Prostate gland (tissue), 2 donors: ENCODE results near the gene ADGB. TPM values are rescaled to one million over a fixed set of nuclear protein-coding genes. Genes with fewer than 3 reads are reported as not detected.
"Not testable (repeated sequence)": the region's sequence is repeated elsewhere in the genome, so short reads cannot be mapped to it uniquely, and the experiment has no call there.

ENCODE experiments used
- DNase-seq: peaks from one replicate; pipeline ENCODE4 v3.0.0-alpha.2; 2019; ENCODE audit warnings: low spot score
- H3K27ac ChIP-seq, 2 donors: fragments of 200-600 bp; sonication (generic); 2 replicates each; pipeline ENCODE4 v1.5.1; 2017 to 2019
- H3K27me3 ChIP-seq: fragments of 200-600 bp; sonication (generic); replicated peaks from 2 replicates; pipeline ENCODE4 v1.5.1; 2019; ENCODE audit not compliant: insufficient read depth
- H3K36me3 ChIP-seq, 2 donors: fragments of 200-600 bp; sonication (generic); 1 replicate in 1 of 2; 2 replicates in 1 of 2; pipeline versions ENCODE4 v1.5.1 to v1.8.1; 2017 to 2019
- H3K4me1 ChIP-seq: fragments of 200-600 bp; sonication (generic); replicated peaks from 2 replicates; pipeline ENCODE4 v1.5.1; 2019
- H3K4me3 ChIP-seq, 2 donors: fragments of 200-600 bp; sonication (generic); 2 replicates each; pipeline ENCODE4 v1.5.1; 2017 to 2019
- H3K9me3 ChIP-seq: fragments of 200-600 bp; sonication (generic); 2 replicates; pipeline ENCODE4 v1.5.1; 2017
- POLR2A ChIP-seq: fragments of 450-650 bp; IDR thresholded peaks from one replicate; pipeline ENCODE4 v1.6.1; 2016; ENCODE audit warnings: antibody characterized with exemption, mild to moderate bottlenecking
- POLR2AphosphoS5 ChIP-seq: sonication (generic); formaldehyde crosslinking; IDR thresholded peaks from one replicate; pipeline ENCODE4 v1.6.1; 2017; ENCODE audit warnings: antibody characterized with exemption
- WGBS: methylation state at CpG from one replicate; pipeline ENCODE4 v1.1.5; 2018; 5-methylcytosine and 5-hydroxymethylcytosine counted together
- intact Hi-C: fragments of 100-400 bp; cut with DNase I; formaldehyde crosslinking; loops from one replicate; pipeline ENCODE4 v1.14.2; 2022
- total RNA-seq, 2 donors: library from RNA; depleted of rRNA; stranded (reverse); fragments of >200 nt; gene quantifications; one replicate each; pipeline ENCODE4 v1.1.0, GENCODE V29; 2016
- TF ChIP-seq, protein P1 (sequence below), 4 experiments: fragments of 200-600 bp in 2 of 4; fragments of 450-650 bp in 2 of 4; sonication (generic) in 2 of 4; IDR thresholded peaks; 1 replicate in 3 of 4; 2 replicates in 1 of 4; pipeline ENCODE4 v1.5.1; 2016 to 2019; ENCODE audit warnings: antibody characterized with exemption in 4 of 4, mild to moderate bottlenecking in 2 of 4, moderate library complexity in 2 of 4

Gene ADGB
- total RNA-seq, 2 donors from 2014 or later, result 8.1 TPM; not detected in 1

DNA sequence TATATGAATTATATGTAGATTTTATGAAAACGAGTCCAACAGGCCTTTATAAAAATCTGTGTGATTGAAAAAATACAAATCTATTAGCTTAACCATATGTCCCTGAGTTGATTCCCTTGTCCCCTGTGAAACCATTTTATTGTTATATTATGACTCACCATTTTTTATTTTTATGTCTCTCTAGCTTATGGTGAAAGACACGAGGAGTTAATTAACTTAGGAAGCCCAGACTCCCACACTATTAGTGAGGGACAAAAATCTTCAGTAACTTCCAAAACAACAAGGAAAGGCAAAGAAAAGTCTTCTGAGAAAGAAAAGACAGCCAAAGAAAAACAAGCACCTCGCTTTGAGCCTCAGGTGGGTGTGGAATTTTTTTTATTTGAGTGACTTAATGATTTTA is 183.1 kb downstream of the ADGB start:
- Histone ChIP-seq H3K27ac (no peak overlapping the region), H3K27me3 (no peaks in the 10 kb centered on the region), H3K4me1 (no peaks in the 10 kb centered on the region), H3K9me3 (no peaks in the 10 kb centered on the region), H3K36me3 (no peaks in the 10 kb centered on the region), H3K4me3 (no peak overlapping the region)
- TF ChIP-seq, protein P1, sequence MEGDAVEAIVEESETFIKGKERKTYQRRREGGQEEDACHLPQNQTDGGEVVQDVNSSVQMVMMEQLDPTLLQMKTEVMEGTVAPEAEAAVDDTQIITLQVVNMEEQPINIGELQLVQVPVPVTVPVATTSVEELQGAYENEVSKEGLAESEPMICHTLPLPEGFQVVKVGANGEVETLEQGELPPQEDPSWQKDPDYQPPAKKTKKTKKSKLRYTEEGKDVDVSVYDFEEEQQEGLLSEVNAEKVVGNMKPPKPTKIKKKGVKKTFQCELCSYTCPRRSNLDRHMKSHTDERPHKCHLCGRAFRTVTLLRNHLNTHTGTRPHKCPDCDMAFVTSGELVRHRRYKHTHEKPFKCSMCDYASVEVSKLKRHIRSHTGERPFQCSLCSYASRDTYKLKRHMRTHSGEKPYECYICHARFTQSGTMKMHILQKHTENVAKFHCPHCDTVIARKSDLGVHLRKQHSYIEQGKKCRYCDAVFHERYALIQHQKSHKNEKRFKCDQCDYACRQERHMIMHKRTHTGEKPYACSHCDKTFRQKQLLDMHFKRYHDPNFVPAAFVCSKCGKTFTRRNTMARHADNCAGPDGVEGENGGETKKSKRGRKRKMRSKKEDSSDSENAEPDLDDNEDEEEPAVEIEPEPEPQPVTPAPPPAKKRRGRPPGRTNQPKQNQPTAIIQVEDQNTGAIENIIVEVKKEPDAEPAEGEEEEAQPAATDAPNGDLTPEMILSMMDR (IDR thresholded peaks at IDR 0.05), result no peak
- TF ChIP-seq POLR2A, result no peak
- no peak for TF ChIP-seq POLR2AphosphoS5
- no peak for DNase-seq
- WGBS, result 80% methylated on average over 3 of the region's 3 CpGs
- intact Hi-C loops, result no loop called here

DNA sequence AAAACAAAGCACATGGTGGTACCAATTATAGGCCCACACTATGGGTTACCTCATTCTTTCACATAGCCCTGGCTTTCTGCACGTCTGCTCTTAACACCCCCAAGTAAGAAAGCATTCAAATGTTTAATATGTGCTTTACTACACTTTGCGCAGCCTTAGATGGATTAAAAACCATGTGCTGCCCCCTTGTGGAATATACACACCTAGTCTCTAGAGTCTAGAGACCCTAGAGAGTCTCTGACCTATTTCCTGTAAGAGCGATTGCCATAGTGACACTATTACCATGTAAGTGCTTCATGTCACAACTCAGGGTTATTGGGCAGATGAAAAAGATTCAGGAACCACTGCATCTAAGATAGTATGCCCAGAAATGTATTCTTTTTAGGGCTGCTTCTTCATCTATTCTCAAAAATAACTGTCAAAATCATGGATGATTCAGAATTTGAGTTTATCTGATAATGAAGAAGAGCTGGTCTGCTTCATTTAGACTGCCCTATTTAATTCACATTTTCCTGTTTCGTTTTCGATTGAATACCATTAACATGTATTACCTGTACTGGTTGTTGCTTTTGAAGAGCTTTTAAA is 186.3 kb downstream of the ADGB start:
- 51% methylated on average over 5 of the region's 5 CpGs for WGBS
- TF ChIP-seq, protein P1 (IDR thresholded peaks at IDR 0.05), result peak in 1 of 4 experiments; percentile 23
- no peak for TF ChIP-seq POLR2AphosphoS5
- TF ChIP-seq POLR2A, result no peak
- intact Hi-C loops, result no loop called here
- Histone ChIP-seq H3K36me3 (no peaks in the 10 kb centered on the region), H3K4me3 (no peak overlapping the region), H3K27me3 (no peaks in the 10 kb centered on the region), H3K9me3 (no peaks in the 10 kb centered on the region), H3K27ac (no peak overlapping the region), H3K4me1 (no peaks in the 10 kb centered on the region)
- no peak for DNase-seq

DNA sequence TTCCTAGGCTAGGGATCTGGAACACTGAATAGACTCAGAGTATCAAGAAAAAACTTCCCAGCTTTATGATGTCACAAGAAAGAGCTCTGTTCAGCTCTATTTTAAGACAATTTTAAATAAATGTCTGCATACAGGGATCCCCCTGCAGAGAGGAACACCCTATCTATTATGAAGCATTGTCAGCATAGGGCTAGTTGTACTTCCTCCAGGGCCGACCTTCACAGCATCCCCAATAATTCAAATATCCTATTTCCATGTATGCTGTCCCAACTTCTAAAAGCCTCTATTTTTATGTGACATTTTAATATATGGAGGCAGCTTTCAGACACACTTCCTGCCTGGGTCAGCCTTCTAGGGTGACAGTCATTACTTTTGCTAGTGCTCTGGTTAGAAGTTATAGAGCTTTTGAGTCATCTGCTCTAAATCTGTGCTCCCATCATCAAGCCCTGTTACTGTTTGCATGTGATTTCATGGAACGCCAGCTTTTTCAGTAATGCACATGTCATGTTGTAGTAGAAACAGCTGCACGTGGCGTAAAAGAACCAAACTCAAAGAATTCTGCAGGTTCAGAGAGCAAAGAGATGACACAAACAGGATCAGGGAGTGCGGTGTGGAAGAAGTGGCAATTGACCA is 189.2 kb downstream of the ADGB start:
- 29% methylated on average over 5 of the region's 5 CpGs for WGBS
- intact Hi-C loops, result no loop called here
- no peak for DNase-seq
- Histone ChIP-seq H3K27me3 (no peaks in the 10 kb centered on the region), H3K4me1 (no peaks in the 10 kb centered on the region), H3K27ac (no peak overlapping the region), H3K4me3 (no peak overlapping the region), H3K36me3 (no peaks in the 10 kb centered on the region), H3K9me3 (no peaks in the 10 kb centered on the region)
- TF ChIP-seq POLR2AphosphoS5 (no peak), POLR2A (no peak)
- TF ChIP-seq, protein P1 (IDR thresholded peaks at IDR 0.05), result no peak

DNA sequence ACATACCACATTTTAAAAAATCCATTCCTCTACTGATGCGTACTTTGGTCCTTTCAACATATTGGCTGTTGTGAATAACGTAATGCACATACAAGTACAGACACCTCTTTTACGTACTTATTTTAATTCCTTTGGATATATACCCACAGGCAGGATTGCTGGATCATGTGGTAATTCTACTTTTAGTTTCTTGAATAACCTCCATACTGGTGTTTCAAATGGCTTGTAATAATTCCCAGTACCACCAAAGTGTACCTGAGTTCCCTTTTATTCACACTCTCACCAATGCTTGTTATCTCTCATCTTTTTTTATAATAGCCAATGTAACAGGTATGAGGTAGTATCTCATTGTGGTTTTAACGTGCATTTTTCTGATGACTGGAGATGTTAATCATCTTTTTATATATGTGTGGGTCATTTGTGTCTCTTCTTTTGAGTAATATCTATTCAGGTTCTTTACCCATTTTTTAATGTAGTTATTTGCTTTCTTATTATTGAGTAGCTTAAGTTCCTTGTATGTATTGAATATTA is 191.9 kb downstream of the ADGB start:
- Histone ChIP-seq H3K27ac (no peak overlapping the region), H3K36me3 (no peaks in the 10 kb centered on the region), H3K9me3 (no peaks in the 10 kb centered on the region), H3K4me1 (no peaks in the 10 kb centered on the region), H3K27me3 (no peaks in the 10 kb centered on the region), H3K4me3 (no peak overlapping the region)
- intact Hi-C loops, result no loop called here
- TF ChIP-seq POLR2A (no peak), POLR2AphosphoS5 (no peak)
- TF ChIP-seq, protein P1 (IDR thresholded peaks at IDR 0.05), result no peak
- no peak for DNase-seq
- 73% methylated on average over 4 of the region's 4 CpGs for WGBS

DNA sequence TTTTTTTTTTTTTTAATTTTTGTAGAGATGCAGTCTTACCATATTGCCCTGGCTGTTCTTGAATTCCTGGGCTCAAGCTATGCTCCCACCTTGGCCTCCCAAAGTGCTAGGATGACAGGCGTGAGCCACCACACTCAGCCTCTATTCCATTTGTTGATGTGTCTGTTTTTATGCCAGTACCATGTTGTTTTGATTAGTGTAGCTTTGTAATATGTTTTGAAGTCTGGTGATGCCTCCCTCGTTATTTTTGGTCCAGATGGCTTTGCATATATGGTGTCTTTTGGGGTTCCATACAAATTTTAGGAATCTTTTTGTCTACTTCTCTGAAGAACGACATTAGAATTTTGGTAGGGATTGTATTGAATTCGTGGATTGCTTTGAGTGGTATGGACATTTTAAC is 193.2 kb downstream of the ADGB start:
- H3K4me3 ChIP-seq, result no peak overlapping the region
- no peak overlapping the region for H3K27ac ChIP-seq
- TF ChIP-seq, protein P1 (IDR thresholded peaks at IDR 0.05), result no peak
- TF ChIP-seq POLR2A (no peak), POLR2AphosphoS5 (no peak)
- intact Hi-C loops, result no loop called here
- no peaks in the 10 kb centered on the region for H3K36me3 ChIP-seq
- H3K4me1 ChIP-seq, result no peaks in the 10 kb centered on the region
- H3K9me3 ChIP-seq, result no peaks in the 10 kb centered on the region
- no peaks in the 10 kb centered on the region for H3K27me3 ChIP-seq
- WGBS, result 83% methylated on average over 4 of the region's 4 CpGs
- DNase-seq, result no peak

DNA sequence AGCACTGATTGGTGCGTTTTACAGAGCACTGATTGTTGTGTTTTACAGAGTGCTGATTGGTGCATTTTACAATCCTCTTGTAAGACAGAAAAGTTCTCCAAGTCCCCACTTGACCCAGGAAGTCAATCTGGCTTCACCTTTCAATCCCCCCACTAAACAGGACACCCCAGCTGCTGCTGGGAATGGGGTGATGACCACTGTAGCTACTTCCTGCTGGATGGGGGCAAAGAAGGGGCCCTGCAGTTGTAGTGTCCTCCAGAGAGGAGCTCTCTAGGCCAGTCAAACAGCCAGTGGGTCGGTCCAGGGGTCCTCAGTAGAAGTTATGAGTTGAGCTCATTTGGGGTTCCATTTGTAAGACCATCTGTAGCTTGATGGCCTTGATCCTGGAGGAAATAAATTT is 194.4 kb downstream of the ADGB start:
- DNase-seq, H3K27me3 ChIP-seq, H3K36me3 ChIP-seq, H3K9me3 ChIP-seq, H3K4me3 ChIP-seq, intact Hi-C loops, H3K4me1 ChIP-seq, H3K27ac ChIP-seq: not testable (repeated sequence)
- WGBS, result 76% methylated on average over 2 of the region's 2 CpGs
